Measurements from ENCODE around the gene RMND5B.
"Not testable (repeated sequence)": the region's sequence is repeated elsewhere in the genome, so short reads cannot be mapped to it uniquely, and the experiment has no call there.

The RMND5B gene

GRCh38 chr5:178130576-178131445 is at the start of gene RMND5B:
Gene RMND5B, plus strand, starts transcription at chr5:178131014. Its CDS starts 7,106 bp downstream, at chr5:178138120.
- H3K4me3 ChIP-seq (ENCODE audit: low read depth, low read length): peak within 1 kb of the TSS; percentile 99
- TF ChIP-seq, protein P1, sequence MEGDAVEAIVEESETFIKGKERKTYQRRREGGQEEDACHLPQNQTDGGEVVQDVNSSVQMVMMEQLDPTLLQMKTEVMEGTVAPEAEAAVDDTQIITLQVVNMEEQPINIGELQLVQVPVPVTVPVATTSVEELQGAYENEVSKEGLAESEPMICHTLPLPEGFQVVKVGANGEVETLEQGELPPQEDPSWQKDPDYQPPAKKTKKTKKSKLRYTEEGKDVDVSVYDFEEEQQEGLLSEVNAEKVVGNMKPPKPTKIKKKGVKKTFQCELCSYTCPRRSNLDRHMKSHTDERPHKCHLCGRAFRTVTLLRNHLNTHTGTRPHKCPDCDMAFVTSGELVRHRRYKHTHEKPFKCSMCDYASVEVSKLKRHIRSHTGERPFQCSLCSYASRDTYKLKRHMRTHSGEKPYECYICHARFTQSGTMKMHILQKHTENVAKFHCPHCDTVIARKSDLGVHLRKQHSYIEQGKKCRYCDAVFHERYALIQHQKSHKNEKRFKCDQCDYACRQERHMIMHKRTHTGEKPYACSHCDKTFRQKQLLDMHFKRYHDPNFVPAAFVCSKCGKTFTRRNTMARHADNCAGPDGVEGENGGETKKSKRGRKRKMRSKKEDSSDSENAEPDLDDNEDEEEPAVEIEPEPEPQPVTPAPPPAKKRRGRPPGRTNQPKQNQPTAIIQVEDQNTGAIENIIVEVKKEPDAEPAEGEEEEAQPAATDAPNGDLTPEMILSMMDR (IDR thresholded peaks at IDR 0.05; ENCODE audit: insufficient read depth, low read depth, low read length, missing control alignments): no peak
- DNase-seq (ENCODE audit: low read depth): peak; percentile 94

DNA sequence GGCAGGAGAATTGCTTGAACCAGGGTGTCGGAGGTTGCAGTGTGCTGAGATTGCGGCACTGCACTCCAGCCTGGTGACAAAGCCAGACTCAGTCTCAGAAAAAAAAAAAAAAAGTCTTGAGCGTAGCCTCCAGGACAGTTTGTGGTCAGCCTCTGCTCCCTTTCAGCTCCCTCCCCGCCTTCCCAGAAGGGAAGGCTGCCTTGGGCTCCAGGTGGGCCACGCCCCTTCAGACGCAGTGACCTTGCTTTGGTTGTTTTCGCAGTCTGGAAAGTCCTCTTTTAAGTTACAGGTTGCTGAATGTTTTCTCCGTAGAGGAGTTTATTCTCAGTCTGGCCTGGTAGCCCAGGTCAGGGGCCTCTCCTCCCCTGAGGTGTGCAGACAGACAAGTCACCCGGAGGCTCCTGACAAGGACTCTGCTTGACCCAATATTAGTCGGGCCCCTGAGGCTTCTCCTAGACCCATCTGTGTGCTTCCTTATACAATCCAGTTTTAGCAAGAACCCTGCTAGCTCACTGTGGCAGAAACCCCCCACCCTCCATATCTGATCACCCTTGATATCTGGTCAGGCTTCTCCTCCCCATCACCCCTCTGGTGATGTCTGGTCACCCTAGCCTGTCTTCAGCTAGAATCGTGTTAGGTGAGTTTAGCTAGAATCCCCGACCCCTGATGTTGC is 49.1 kb upstream of the RMND5B start:
- H3K4me3 ChIP-seq (ENCODE audit: low read depth, low read length): no peak overlapping the region
- TF ChIP-seq, protein P1 (IDR thresholded peaks at IDR 0.05; ENCODE audit: insufficient read depth, low read depth, low read length, missing control alignments): no peak
- DNase-seq (ENCODE audit: low read depth): no peak

GRCh38 chr5:178083922-178084321 is 46.9 kb upstream of the RMND5B start:
- TF ChIP-seq, protein P1 (IDR thresholded peaks at IDR 0.05; ENCODE audit: insufficient read depth, low read depth, low read length, missing control alignments): no peak
- no peak overlapping the region for H3K4me3 ChIP-seq (ENCODE audit: low read depth, low read length)
- no peak for DNase-seq (ENCODE audit: low read depth)

GRCh38 chr5:178085316-178085715 is 45.5 kb upstream of the RMND5B start:
- TF ChIP-seq, protein P1 (IDR thresholded peaks at IDR 0.05; ENCODE audit: insufficient read depth, low read depth, low read length, missing control alignments): no peak
- no peak for DNase-seq (ENCODE audit: low read depth)
- H3K4me3 ChIP-seq (ENCODE audit: low read depth, low read length): no peak overlapping the region

GRCh38 chr5:178086266-178086665 is 44.5 kb upstream of the RMND5B start:
- no peak for DNase-seq (ENCODE audit: low read depth)
- TF ChIP-seq, protein P1 (IDR thresholded peaks at IDR 0.05; ENCODE audit: insufficient read depth, low read depth, low read length, missing control alignments): no peak
- H3K4me3 ChIP-seq (ENCODE audit: low read depth, low read length): no peak overlapping the region

- not testable (repeated sequence) for DNase-seq (ENCODE audit: low read depth); H3K4me3 ChIP-seq (ENCODE audit: low read depth, low read length)
Observed at GRCh38 chr5:178087199-178087598, 43.6 kb upstream of the RMND5B start.

GRCh38 chr5:178090856-178091255 is 40.0 kb upstream of the RMND5B start:
- TF ChIP-seq, protein P1 (IDR thresholded peaks at IDR 0.05; ENCODE audit: insufficient read depth, low read depth, low read length, missing control alignments): no peak
- DNase-seq (ENCODE audit: low read depth): peak; percentile 26
- no peak overlapping the region for H3K4me3 ChIP-seq (ENCODE audit: low read depth, low read length)
